Vagina (tissue), 2 donors: ENCODE results near the gene STXBP6.

Source experiments
- POLR2A ChIP-seq, 2 donors: fragments of 450-650 bp; IDR thresholded peaks; one replicate each; pipeline ENCODE4 v1.6.1; 2017; ENCODE audit warnings: antibody characterized with exemption in 2 of 2, mild to moderate bottlenecking in 2 of 2, moderate library complexity in 2 of 2
- POLR2AphosphoS5 ChIP-seq, 2 donors: sonication (generic); formaldehyde crosslinking; IDR thresholded peaks; one replicate each; pipeline ENCODE4 v1.9.0; 2017; ENCODE audit warnings: antibody characterized with exemption in 2 of 2, mild to moderate bottlenecking in 2 of 2, low read depth in 1 of 2; ENCODE audit not compliant: insufficient read depth in 1 of 2
- TF ChIP-seq, protein P1 (sequence below), 3 experiments: fragments of 450-650 bp in 2 of 3; fragments of 200-600 bp in 1 of 3; sonication (generic) in 1 of 3; IDR thresholded peaks; one replicate each; pipeline ENCODE4 v1.5.1; 2017 to 2019; ENCODE audit warnings: antibody characterized with exemption in 3 of 3, mild to moderate bottlenecking in 2 of 3, moderate library complexity in 2 of 3

DNA sequence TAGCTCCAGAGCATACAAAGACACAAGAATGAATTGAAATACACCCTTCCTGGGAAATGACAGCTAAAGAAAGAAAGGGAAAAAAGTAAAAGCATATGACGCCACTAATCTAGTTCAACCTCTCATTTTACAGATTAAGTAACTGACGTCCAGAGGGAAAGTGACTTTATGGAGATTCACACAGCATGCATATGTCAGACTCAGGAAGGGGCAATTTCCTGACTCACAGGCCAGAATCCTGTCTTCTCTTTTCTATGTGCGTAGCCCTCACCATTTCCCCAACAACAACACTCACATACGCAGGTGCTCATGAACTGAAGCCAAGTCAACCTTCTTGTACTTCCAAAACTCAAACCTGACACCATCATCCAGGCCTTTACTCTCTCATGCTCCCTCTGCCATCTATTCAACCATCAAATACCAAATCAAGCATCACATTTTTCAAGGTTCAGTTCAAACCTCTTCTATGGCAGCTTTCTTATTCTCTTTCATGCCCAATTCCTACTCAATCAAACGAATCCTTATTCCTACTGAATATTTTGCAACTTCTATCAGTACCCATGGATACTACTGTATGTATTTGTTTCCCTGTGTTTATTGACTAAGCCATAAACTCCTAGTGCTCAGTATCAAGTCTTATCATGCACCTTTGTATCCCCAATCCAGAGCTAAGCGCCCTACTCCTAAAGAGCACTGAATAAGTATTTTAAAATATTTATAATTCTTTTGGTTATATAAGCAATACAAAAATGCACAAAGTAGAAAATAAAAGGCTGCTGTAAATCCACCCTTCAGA is 52.8 kb downstream of the STXBP6 start:
- TF ChIP-seq, protein P1, sequence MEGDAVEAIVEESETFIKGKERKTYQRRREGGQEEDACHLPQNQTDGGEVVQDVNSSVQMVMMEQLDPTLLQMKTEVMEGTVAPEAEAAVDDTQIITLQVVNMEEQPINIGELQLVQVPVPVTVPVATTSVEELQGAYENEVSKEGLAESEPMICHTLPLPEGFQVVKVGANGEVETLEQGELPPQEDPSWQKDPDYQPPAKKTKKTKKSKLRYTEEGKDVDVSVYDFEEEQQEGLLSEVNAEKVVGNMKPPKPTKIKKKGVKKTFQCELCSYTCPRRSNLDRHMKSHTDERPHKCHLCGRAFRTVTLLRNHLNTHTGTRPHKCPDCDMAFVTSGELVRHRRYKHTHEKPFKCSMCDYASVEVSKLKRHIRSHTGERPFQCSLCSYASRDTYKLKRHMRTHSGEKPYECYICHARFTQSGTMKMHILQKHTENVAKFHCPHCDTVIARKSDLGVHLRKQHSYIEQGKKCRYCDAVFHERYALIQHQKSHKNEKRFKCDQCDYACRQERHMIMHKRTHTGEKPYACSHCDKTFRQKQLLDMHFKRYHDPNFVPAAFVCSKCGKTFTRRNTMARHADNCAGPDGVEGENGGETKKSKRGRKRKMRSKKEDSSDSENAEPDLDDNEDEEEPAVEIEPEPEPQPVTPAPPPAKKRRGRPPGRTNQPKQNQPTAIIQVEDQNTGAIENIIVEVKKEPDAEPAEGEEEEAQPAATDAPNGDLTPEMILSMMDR (IDR thresholded peaks at IDR 0.05), result no peak
- no peak for TF ChIP-seq POLR2AphosphoS5 (IDR thresholded peaks at IDR 0.05; ENCODE audit: insufficient read depth in 1 of 2, low read depth in 1 of 2)
- TF ChIP-seq POLR2A (IDR thresholded peaks at IDR 0.05), result no peak
